GM21526 (cell line): Measurements from ENCODE around the gene CRELD2.

Source experiments
- ATAC-seq: cut with Tn5 transposase; IDR thresholded peaks from one replicate; pipeline ENCODE4 v1.9.1; 2021; ENCODE audit warnings: moderate library complexity; ENCODE audit not compliant: unreplicated experiment, low FRiP score

CRELD2 gene

DNA sequence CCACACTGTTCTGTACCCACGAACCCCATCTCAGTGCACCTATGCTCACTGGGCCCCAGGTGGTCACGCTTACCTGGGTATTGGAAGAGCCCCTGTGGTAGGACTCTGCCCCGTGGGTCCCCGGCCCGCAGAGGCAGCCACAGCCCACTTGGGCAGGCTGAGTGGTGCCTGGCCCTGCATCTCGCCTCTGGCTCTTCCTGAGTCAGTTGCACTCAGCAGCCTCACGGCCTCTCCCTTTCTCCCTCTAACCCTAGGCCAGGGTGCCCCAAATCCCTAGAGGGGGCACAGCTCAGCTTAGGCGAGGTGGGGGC, 9.7 kb downstream of the CRELD2 start:
- no peak for ATAC-seq

- ATAC-seq: no peak
These were observed 10.2 kb downstream of the CRELD2 start for GRCh38 chr22:49928555-49929210.

DNA sequence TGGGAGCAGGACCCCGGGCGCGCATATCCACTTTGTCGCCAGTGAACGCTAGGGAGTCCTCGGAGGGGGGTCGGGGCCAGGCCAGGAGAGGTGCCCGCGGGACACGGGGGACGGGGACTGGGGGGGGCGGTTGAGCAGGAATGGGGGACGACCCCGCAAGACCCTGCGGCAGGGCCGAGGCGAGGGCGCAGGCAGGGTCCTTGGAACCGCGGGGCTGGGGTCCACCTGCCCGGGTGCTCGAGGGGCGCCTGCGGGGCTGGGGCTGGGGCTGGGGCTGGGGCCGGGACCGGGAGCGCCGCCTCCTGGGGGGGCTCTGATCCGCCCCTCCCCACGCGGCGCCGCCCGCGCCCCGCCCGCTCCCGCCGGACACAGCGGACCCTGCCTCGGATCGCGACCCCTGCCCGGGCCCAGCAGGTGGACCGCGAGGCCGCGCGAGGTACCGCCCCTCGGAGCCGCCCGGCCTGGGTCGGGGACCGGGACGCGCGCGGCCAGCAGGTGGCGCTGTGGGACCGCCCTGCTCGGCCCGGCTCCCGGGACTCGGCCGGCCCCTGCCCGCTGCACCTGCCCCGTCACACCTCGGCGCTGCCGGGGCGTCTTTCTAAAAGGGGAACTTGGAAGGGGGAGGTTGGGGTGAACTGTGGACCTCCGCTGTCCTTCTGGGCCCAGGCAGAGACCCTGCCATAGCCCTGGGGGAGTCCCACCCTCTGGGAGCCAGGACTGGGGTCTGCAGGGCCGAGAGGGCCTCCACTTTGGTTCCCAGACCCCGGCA, 11.0 kb downstream of the CRELD2 start:
- no peak for ATAC-seq

- no peak for ATAC-seq
These were observed 11.7 kb downstream of the CRELD2 start for GRCh38 chr22:49929994-49930575.

DNA sequence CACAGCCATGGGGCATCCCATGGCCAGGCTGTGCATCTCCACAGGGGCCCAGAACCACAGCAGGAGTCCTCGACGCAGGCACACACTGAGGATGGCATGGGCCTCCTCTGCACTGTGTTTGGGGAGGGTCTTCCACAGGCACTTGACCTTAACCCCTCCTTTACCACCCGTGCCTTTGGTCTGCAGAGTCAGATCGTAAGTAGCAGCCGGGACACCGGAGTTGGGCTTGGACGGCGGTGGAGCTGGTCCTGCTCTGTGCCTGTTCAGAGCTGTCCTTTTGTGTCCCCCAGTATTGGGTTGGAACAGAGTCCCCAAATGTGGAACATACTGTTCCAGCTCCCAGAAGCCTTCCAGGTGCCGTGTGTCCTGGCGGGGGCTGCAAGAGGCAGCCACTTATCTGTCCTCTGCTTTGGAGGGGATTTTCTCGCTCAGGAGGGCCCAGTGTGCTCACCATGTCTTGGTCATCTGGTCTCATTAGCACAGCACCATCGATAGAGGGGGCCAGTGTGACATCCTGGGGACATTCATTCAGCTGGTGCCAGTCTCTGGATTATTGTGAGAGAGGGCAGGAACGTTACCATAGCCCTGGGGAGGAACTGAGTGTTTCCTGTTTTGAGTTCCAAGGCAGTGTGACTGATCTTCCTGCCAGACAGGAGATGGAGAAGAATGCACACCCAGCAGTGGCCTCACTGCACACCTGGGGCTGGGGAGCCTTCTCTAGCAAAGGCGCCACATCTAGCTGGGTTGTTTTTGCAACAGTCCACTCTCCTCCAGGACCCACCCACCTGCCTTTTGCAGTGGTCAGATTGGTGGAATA, 12.4 kb downstream of the CRELD2 start:
- no peak for ATAC-seq

- ATAC-seq: no peak
These were observed 15.1 kb downstream of the CRELD2 start for GRCh38 chr22:49933236-49934159.

GRCh38 chr22:49934160-49934890, 15.9 kb downstream of the CRELD2 start:
- ATAC-seq: no peak

DNA sequence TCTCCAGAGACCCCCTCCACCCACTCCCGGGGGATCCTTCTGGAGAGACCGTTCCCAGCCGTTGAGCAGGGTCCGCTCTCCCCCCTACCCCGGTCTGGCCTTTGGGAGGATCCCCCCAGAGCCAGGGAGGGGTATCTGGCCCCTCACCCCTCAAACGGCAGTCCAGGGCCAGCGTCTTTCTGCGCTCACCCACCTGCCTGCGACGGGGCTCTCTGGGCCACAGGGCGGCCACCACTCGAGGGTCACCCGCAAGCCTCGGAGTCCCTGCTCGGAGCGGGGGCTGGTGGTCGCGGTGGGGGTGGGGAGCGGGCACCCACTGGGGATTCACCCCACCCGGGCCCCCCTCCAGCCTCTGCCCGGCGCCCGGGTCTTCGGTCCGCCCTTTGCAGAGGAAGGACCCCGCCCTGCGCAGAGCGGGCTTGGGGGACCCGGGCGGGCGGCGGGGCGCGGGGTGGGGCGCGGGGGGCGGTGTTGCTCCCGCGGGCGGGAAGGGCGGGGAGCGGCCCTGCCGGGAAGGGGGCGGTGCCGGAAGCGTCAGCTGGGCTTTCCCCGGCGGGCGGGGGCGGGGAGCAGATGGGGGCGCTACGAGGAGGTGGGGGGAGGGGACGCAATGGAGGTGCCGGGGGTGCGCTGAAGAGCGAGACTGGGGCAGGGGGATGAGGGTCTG, 16.6 kb downstream of the CRELD2 start:
- no peak for ATAC-seq

DNA sequence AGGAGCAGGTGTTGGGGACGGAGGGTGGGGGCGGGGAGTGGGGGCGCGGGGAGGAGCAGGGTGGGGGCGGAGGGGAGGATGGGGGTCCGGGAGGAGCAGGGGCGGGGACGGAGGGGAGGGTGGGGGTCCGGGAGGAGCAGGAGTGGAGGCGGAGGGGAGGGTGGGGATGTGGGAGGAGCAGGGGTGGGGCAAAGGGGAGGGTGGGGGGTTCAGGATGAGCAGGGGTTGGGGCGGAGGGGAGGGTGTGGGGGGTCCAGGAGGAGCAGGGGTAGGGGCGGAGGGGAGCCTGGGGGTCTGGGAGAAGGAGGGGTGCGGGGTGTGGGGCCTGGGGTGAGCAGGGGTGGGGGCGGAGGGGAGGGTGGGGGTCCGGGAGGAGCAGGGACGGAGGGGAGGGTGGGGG, 17.1 kb downstream of the CRELD2 start:
- ATAC-seq: no peak

GRCh38 chr22:49936018-49936972, 17.9 kb downstream of the CRELD2 start:
- ATAC-seq: peak; percentile 50

DNA sequence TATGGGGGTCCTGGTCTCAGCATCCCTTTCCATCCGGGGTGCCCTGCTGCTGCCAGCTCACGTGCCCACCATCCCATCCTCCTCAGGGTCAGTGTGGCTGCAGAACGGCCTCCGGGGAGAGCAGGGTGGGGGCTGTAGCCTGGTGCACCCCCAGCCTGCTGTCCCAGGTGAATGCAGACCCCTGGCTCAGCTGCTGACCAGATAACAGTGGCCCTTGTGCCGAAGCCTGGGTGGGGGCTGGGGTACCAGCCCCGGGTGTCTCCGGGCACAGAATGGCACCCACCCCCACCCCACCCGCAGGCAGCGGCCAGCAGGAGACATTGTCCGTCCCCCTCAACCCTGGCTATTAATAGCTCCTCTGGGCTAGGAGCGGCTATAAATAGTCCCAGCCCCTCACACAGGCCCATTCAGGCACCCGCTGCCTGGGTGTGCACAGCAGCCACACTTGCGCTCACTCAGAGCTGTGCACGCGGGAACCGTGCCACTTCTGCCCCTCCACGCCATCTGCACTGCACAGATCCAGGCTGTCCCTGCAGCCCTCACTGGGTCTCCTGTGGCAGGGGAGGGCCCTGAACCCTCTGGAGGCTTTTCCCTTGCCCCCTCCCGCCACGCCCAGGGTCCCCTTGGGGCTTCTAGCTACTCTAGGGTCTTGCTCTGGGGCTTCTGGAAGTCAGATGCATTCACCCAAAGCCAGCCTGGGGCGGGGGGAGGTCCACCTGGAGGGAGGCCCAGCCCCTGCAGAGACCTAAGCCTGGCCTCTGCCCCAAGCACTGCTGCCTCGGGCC, 18.7 kb downstream of the CRELD2 start:
- no peak for ATAC-seq

DNA sequence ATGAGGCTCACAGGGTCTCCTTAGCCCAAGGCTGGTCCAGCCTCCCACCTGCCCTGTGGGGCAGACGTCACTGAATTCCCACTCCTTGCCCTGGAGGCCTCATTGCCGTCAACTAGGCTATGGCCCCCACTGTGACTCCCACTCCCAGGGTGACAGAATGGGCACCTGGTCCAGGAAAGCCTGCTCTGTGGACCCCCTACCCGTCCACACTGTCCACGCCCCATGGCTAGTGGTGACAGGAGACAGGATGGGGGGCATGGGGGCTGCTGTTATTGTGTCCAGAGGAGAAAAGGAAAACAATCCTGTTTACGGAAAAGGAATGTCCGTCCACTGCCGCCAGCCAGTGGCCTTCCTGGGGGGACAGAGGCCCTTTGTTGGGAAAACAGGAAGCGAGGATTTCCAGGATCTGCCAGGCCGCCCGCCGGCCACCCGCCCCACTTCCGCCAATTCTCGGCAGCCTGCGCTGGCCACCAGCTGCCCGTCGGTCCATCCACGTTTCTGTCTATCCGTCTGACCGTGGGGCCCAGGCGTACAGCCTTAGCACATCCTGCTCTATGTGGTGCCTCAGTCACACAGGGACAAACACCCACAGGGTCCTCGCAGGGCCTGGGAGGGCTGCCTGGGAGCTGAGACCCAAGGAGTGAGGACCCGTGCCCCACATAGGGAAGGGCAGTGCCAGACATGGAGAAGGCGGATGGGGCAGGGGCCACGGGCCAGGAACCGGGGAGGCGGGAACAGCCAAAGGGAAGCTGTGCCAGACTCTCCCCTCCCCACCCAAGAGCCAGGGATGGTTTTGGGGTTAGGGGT, 19.5 kb downstream of the CRELD2 start:
- ATAC-seq: no peak

DNA sequence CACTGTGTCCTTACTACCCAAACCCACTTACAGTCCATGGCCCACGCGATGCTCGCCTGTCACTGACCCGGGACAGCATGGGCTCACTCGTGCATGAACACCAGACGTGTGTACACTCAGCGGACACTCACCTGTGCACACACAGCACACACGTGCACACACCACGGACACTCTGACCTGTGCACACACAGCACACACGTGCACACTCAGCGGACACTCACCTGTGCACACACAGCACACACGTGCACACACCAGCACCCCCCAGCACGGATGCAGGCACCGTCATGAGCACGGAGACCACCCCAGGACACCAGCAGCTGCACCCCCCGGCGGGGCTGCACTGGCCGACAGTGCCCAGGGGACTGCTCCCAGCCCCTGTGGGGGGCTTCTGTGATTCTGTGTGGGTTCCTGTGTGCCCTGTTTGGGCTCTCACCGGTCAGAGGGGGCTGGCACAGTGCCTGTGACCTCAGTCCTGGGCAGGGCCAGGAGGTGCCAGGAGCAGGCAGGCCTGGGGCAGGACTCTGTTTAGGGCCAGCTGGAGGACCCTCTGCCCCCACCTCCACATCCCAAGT, 20.2 kb downstream of the CRELD2 start:
- no peak for ATAC-seq

GRCh38 chr22:49941507-49942316, 23.3 kb downstream of the CRELD2 start:
- ATAC-seq: no peak
